ENCODE data around the gene PAX3. TPM values are rescaled to one million over a fixed set of nuclear protein-coding genes. Genes with fewer than 3 reads are reported as not detected.

Gene PAX3
- total RNA-seq, 1 experiment from 2014 or later, result not detected

DNA sequence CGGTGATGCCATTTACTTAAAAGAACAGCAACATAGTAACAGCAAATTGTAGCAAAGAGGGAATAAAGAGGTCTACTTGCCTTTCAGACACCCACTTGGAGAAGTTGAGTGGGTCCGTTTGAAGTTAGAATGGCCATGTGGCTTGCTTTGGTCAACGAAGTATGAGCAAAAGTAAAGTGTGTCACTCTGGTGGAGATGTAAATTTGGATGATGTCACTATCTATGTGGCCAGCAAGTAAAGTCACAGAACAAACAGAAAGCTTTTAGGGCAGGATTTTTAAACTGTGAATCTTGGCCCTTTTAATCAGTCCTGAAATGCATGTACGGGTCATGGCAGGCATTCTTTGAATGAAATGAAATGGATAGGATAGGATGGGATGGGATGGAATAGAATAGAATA, 120.3 kb downstream of the PAX3 start:
- CTCF ChIA-PET, result no interaction called here
- no peaks in the 10 kb centered on the region for H3K36me3 ChIP-seq (ENCODE audit: control insufficient read depth, insufficient read depth, low read length)
- BruUV-seq (replicated peaks), result no TSS peak

DNA sequence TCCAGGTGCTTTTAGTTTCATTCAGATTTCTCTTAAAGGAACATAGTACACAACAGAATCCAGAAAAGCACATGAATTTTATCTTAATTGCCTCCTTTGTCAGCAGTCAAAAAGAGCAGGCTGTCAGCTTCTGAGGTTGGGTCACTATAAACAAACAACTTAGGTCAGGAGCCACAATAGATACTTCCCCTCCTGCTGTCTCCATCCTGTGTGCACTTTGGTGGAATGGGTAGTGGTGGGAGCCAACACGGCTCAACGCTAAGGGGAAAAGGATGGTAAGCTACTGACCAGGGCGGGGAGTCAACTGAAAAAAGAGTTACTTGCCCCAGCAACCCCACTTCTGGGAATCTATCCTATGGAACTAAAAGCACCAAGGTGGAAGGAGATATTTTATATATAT, 121.9 kb downstream of the PAX3 start:
- Histone ChIP-seq H3K36me3 (ENCODE audit: control insufficient read depth, insufficient read depth, low read length) (no peaks in the 10 kb centered on the region), H3K4me3 (ENCODE audit: low read depth, low read length) (no peak overlapping the region), H3K9me3 (no peaks in the 10 kb centered on the region), H3K27me3 (replicated peaks; ENCODE audit: control insufficient read depth, insufficient read depth, low read length) (no peaks in the 10 kb centered on the region), H3K4me1 (no peaks in the 10 kb centered on the region; the same call in 1 of the 2 replicates)
- Mint-ChIP-seq H3K36me3 (ENCODE audit: insufficient read depth, unreplicated experiment) (no peaks in the 10 kb centered on the region), H3K4me1 (ENCODE audit: low read depth, unreplicated experiment) (peaks cover 6% of the 10 kb centered on the region), H3K27ac (ENCODE audit: unreplicated experiment) (no peak overlapping the region), H3K9me3 (ENCODE audit: unreplicated experiment) (no peaks in the 10 kb centered on the region), H3K27me3 (ENCODE audit: insufficient read depth, unreplicated experiment) (peaks cover 23% of the 10 kb centered on the region), H3K4me3 (ENCODE audit: unreplicated experiment) (no peak overlapping the region)
- POLR2A ChIA-PET, result no interaction called here
- CTCF ChIA-PET, result no interaction called here
- BruUV-seq (replicated peaks), result no TSS peak
- no peak for DNase-seq
- TF ChIP-seq, protein P1, sequence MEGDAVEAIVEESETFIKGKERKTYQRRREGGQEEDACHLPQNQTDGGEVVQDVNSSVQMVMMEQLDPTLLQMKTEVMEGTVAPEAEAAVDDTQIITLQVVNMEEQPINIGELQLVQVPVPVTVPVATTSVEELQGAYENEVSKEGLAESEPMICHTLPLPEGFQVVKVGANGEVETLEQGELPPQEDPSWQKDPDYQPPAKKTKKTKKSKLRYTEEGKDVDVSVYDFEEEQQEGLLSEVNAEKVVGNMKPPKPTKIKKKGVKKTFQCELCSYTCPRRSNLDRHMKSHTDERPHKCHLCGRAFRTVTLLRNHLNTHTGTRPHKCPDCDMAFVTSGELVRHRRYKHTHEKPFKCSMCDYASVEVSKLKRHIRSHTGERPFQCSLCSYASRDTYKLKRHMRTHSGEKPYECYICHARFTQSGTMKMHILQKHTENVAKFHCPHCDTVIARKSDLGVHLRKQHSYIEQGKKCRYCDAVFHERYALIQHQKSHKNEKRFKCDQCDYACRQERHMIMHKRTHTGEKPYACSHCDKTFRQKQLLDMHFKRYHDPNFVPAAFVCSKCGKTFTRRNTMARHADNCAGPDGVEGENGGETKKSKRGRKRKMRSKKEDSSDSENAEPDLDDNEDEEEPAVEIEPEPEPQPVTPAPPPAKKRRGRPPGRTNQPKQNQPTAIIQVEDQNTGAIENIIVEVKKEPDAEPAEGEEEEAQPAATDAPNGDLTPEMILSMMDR (IDR thresholded peaks at IDR 0.05; ENCODE audit: insufficient read depth in 1 of 2, low read depth in 1 of 2, low read length in 1 of 2, severe bottlenecking in 1 of 2, unreplicated experiment in 1 of 2), result no peak
- intact Hi-C loops (cut with micrococcal nuclease; ENCODE audit: unreplicated experiment), result no loop called here

More for the DNA sequence above, 120.3 kb downstream of the PAX3 start:
- DNase-seq, result no peak
- peaks cover 6% of the 10 kb centered on the region for H3K4me1 Mint-ChIP-seq (ENCODE audit: low read depth, unreplicated experiment)
- Histone ChIP-seq H3K27me3 (replicated peaks; ENCODE audit: control insufficient read depth, insufficient read depth, low read length) (no peaks in the 10 kb centered on the region), H3K9me3 (no peaks in the 10 kb centered on the region), H3K4me3 (ENCODE audit: low read depth, low read length) (no peak overlapping the region), H3K4me1 (no peaks in the 10 kb centered on the region; the same call in 1 of the 2 replicates)
- H3K27me3 Mint-ChIP-seq (ENCODE audit: insufficient read depth, unreplicated experiment), result peaks cover 23% of the 10 kb centered on the region
- no peak overlapping the region for H3K27ac Mint-ChIP-seq (ENCODE audit: unreplicated experiment)
- no peaks in the 10 kb centered on the region for H3K36me3 Mint-ChIP-seq (ENCODE audit: insufficient read depth, unreplicated experiment)
- POLR2A ChIA-PET, result no interaction called here
- TF ChIP-seq, protein P1 (IDR thresholded peaks at IDR 0.05; ENCODE audit: insufficient read depth in 1 of 2, low read depth in 1 of 2, low read length in 1 of 2, severe bottlenecking in 1 of 2, unreplicated experiment in 1 of 2), result no peak
- H3K9me3 Mint-ChIP-seq (ENCODE audit: unreplicated experiment), result no peaks in the 10 kb centered on the region
- H3K4me3 Mint-ChIP-seq (ENCODE audit: unreplicated experiment), result no peak overlapping the region
- intact Hi-C loops (cut with micrococcal nuclease; ENCODE audit: unreplicated experiment), result no loop called here

DNA sequence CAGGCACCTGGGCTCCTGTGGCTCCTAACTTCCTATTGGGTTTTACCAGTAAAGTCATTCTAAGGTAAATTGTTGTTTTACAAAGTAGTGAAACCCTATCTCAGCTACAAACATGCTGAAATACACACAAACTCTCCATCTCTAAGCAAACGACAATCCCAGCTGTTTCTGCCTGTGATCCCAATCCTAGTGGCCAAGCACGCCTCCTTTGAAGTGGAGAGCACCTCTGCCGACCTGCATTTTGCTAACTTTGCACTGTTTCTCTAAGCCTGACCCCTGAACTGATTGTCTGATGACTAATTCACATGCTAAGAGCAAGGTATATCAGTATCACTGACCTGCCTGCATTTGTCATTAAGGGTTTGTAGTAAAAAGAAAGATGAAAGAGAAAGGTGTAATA, 124.3 kb downstream of the PAX3 start:
- ChIA-PET CTCF (no interaction called here), POLR2A (no interaction called here)
- TF ChIP-seq, protein P1 (IDR thresholded peaks at IDR 0.05; ENCODE audit: insufficient read depth in 1 of 2, low read depth in 1 of 2, low read length in 1 of 2, severe bottlenecking in 1 of 2, unreplicated experiment in 1 of 2), result no peak
- no peak overlapping the region for H3K27ac Mint-ChIP-seq (ENCODE audit: unreplicated experiment)
- Histone ChIP-seq H3K9me3 (no peaks in the 10 kb centered on the region), H3K4me3 (ENCODE audit: low read depth, low read length) (no peak overlapping the region), H3K27me3 (replicated peaks; ENCODE audit: control insufficient read depth, insufficient read depth, low read length) (no peaks in the 10 kb centered on the region; the same call in 1 of the 2 replicates), H3K4me1 (no peaks in the 10 kb centered on the region; the same call in 1 of the 2 replicates), H3K36me3 (ENCODE audit: control insufficient read depth, insufficient read depth, low read length) (no peaks in the 10 kb centered on the region)
- H3K4me3 Mint-ChIP-seq (ENCODE audit: unreplicated experiment), result no peak overlapping the region
- BruUV-seq (replicated peaks), result no TSS peak
- H3K9me3 Mint-ChIP-seq (ENCODE audit: unreplicated experiment), result no peaks in the 10 kb centered on the region
- peaks cover 6% of the 10 kb centered on the region for H3K4me1 Mint-ChIP-seq (ENCODE audit: low read depth, unreplicated experiment)
- peaks cover 30% of the 10 kb centered on the region for H3K27me3 Mint-ChIP-seq (ENCODE audit: insufficient read depth, unreplicated experiment)
- peak; percentile 17 to 43 for DNase-seq
- H3K36me3 Mint-ChIP-seq (ENCODE audit: insufficient read depth, unreplicated experiment), result no peaks in the 10 kb centered on the region
- intact Hi-C loops (cut with micrococcal nuclease; ENCODE audit: unreplicated experiment), result loop anchor here (5.0 kb wide), 1 partner anchor 133 kb away; no protein-coding TSS in a partner anchor
